T-helper 17 cell (primary cell): Measurements from ENCODE around the gene GAN. TPM values are rescaled to one million over a fixed set of nuclear protein-coding genes. Genes with fewer than 3 reads are reported as not detected.

Source experiments
- ATAC-seq: fragments of 150-1000 bp; cut with Tn5 transposase; 2 replicates; pipeline ENCODE4 v1.10.0; 2021; ENCODE audit warnings: mild to moderate bottlenecking, moderate library complexity
- DNase-seq, 3 donors: peaks; one replicate each; pipeline versions ENCODE4 v3.0.0 to v3.0.0-alpha.2; 2020 to 2021
- H3K9me3 ChIP-seq: one replicate; pipeline ENCODE4 v1.7.0; 2013; ENCODE audit warnings: low read length, mild to moderate bottlenecking; ENCODE audit not compliant: control insufficient read depth, poor library complexity, severe bottlenecking
- H3K27ac Mint-ChIP-seq: one replicate; pipeline ENCODE4 v1.8.0; 2022; ENCODE audit warnings: mild to moderate bottlenecking, moderate library complexity, mixed read lengths
- H3K27me3 Mint-ChIP-seq: one replicate; pipeline ENCODE4 v1.8.0; 2022; ENCODE audit warnings: mixed read lengths
- H3K36me3 Mint-ChIP-seq: one replicate; pipeline ENCODE4 v1.8.0; 2022; ENCODE audit warnings: low read depth, mixed read lengths
- H3K4me1 Mint-ChIP-seq: one replicate; pipeline ENCODE4 v1.8.0; 2022; ENCODE audit warnings: mild to moderate bottlenecking, mixed read lengths
- H3K4me3 Mint-ChIP-seq: one replicate; pipeline ENCODE4 v1.8.0; 2022; ENCODE audit warnings: mild to moderate bottlenecking, moderate library complexity, mixed read lengths
- total RNA-seq, 4 donors: library from RNA in 2 of 4; stranded (reverse) in 2 of 4; gene quantifications; one replicate each; pipeline ENCODE4 v1.2.3 and lab custom pipeline; 2022 to 2026

GAN gene
- total RNA-seq (1 to 10 TPM; 5.8 to 8.0 TPM), total RNA-seq (lab: John Stamatoyannopoulos, UW) (27.2 to 48.0 reads per million in 2 donors)

DNA sequence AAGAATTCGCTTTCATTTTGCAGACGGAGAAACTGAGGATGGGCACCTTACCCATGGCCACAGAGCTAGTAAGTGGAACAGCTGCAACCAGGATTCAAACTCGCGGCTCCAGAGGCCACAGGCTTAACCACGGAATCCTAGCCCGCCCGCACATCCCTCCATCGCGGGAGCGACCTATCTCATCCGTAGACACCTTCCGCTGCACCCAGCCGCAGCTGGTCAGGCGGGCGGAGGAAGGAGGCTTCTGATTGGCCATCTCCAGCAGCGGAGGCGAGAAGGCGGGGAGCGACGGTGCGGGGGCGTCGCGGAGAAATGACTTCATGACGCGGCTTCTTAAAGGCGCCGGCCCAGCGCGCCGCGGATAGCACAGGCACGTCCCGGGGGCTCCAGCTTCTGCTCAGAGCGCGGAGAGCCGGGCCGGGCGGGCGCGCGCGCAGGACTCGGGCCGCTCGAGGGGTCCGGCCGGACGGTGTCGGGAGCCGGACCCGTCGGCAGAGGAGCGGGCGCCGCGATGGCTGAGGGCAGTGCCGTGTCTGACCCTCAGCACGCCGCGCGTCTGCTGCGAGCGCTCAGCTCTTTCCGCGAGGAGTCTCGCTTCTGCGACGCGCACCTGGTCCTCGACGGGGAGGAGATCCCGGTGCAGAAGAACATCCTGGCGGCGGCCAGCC is at the start of gene GAN:
Gene GAN (plus strand): TSS at position 360 of the 668 bp plus-strand sequence. CDS start 152 bp downstream, at position 512.
- Mint-ChIP-seq H3K27ac (peak within 1 kb of the TSS; percentile 98), H3K4me1 (peaks cover 36% of the 10 kb centered on the region), H3K36me3 (no peaks in the 10 kb centered on the region), H3K4me3 (peak within 1 kb of the TSS; percentile 98), H3K27me3 (no peaks in the 10 kb centered on the region)
- ATAC-seq (peak; percentile 97), DNase-seq (peak; percentile 85 to 89 (median 86))
- H3K9me3 ChIP-seq: no peaks in the 10 kb centered on the region

DNA sequence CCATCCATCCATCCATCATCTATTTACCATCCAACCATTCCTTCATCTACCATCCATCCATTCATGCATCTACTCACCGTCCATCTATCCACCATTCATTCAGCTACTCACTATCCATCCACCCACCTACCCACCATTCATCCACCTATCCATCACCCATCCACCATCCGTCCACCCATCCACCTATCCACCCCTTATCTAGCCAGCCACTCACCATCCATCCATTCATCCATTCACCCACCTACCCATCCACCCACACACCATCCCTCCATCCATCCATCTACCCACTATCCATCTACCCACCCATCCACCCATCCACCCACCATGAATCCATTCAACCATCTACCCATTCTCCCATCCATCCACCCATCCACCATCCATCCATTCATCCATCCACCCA is 49.7 kb upstream of the GAN start:
- Mint-ChIP-seq H3K4me1 (peaks cover 3% of the 10 kb centered on the region), H3K27me3 (peaks cover 10% of the 10 kb centered on the region), H3K27ac (no peak overlapping the region), H3K36me3 (no peaks in the 10 kb centered on the region), H3K4me3 (no peak overlapping the region)
- H3K9me3 ChIP-seq: no peaks in the 10 kb centered on the region
- ATAC-seq (no peak), DNase-seq (no peak)

GRCh38 chr16:81265658-81266451 is 48.9 kb upstream of the GAN start:
- Mint-ChIP-seq H3K27ac (no peak overlapping the region), H3K36me3 (no peaks in the 10 kb centered on the region), H3K27me3 (peaks cover 8% of the 10 kb centered on the region), H3K4me1 (peaks cover 1% of the 10 kb centered on the region), H3K4me3 (no peak overlapping the region)
- ATAC-seq (no peak), DNase-seq (no peak)
- no peaks in the 10 kb centered on the region for H3K9me3 ChIP-seq

GRCh38 chr16:81266680-81267095 is 48.1 kb upstream of the GAN start:
- Mint-ChIP-seq H3K27me3 (peaks cover 13% of the 10 kb centered on the region), H3K27ac (no peak overlapping the region)
- no peak for ATAC-seq

GRCh38 chr16:81268509-81268908 is 46.3 kb upstream of the GAN start:
- Mint-ChIP-seq H3K27me3 (peaks cover 25% of the 10 kb centered on the region), H3K36me3 (peaks cover 2% of the 10 kb centered on the region), H3K27ac (no peak overlapping the region), H3K4me1 (no peaks in the 10 kb centered on the region), H3K4me3 (no peak overlapping the region)
- no peaks in the 10 kb centered on the region for H3K9me3 ChIP-seq
- no peak for ATAC-seq
- DNase-seq: no peak

More at GRCh38 chr16:81266680-81267095, 48.1 kb upstream of the GAN start:
- H3K36me3 Mint-ChIP-seq: peaks cover 2% of the 10 kb centered on the region
- DNase-seq: no peak
- H3K4me1 Mint-ChIP-seq: no peaks in the 10 kb centered on the region
- H3K9me3 ChIP-seq: no peaks in the 10 kb centered on the region
- H3K4me3 Mint-ChIP-seq: no peak overlapping the region

DNA sequence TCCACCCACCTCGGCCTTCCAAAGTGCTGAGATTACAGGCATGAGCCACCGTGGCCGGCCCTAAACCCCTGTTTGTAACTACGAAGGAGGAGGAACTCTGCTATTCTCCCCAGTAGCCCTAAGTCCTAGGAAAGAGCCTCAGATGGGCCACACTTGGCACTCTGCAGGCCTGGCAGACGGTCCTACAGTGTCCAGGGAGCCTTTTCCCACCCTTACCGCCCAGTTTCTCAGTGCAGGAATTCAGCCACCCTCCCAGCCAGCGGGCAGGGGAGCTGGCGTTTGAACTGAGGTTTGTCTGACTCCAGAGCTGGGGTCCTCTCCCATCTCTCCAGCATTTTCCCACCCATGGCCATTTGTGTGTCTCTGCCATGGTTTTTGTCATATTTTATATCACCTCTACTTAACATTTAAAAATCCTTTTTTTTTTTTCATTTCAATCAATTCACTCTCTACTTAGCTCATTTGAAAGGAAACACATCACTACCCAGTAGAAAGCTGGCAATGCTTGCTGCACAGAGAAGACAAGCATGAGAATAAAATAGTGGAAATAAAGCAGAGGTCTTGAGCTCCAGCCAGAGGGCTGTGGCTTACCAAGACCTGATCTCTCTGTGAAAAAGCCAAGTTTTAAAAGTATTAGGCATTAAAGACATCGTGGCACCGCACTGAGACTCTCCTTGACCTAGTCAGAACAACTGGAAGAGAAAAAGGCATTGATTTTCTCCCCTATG is 41.4 kb upstream of the GAN start:
- Mint-ChIP-seq H3K27ac (no peak overlapping the region), H3K4me1 (no peaks in the 10 kb centered on the region), H3K4me3 (no peak overlapping the region), H3K27me3 (peaks cover 30% of the 10 kb centered on the region), H3K36me3 (peaks cover 2% of the 10 kb centered on the region)
- no peak for DNase-seq
- no peaks in the 10 kb centered on the region for H3K9me3 ChIP-seq
- ATAC-seq: no peak

GRCh38 chr16:81275064-81275532 is 39.7 kb upstream of the GAN start:
- Mint-ChIP-seq H3K27ac (no peak overlapping the region), H3K4me3 (no peak overlapping the region), H3K4me1 (no peaks in the 10 kb centered on the region), H3K36me3 (peaks cover 2% of the 10 kb centered on the region), H3K27me3 (peaks cover 30% of the 10 kb centered on the region)
- ATAC-seq: no peak
- DNase-seq: no peak
- no peaks in the 10 kb centered on the region for H3K9me3 ChIP-seq

DNA sequence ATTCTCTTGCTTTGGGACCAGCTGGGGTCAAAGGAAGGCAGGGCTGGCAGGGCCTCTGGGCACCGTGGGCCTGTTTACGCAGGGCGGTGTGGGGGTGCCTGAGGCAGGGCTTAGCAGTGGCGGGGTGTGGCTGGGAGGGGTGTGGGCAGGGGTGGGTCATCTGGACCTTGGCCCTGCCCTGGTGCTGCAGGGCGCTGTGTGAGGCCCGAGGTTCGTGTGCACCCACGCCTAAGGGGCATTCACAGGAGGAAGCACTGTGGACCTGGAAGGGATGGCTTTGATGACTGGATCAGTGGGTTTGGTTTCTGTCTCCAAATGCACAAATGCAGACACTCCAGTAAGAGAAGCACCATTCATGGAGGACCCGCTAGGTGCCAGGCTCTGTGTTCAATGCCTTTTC is 39.0 kb upstream of the GAN start:
- no peak for ATAC-seq
- Mint-ChIP-seq H3K4me3 (no peak overlapping the region), H3K36me3 (peaks cover 2% of the 10 kb centered on the region), H3K27me3 (peaks cover 30% of the 10 kb centered on the region), H3K4me1 (no peaks in the 10 kb centered on the region), H3K27ac (no peak overlapping the region)
- no peak for DNase-seq
- no peaks in the 10 kb centered on the region for H3K9me3 ChIP-seq

DNA sequence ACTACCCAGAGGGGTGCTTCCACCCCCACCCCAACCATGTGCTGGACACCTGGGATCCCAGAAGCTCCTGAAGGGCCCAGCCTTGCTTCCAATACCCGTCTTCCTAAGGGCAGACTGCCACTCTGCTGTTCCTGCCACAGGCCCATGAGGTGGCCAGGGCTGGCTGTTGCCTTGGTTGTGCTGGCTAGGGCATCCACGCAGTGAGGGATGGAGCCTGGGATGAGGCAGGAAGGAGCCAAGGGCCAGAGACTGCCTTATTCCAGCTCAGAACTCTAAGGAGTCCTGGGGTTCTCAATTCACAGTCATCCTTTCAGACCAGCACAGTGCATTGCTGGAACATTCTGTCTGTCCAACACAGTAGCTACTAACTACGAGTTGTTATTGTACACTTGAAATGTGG is 38.4 kb upstream of the GAN start:
- ATAC-seq (no peak), DNase-seq (no peak)
- Mint-ChIP-seq H3K4me1 (no peaks in the 10 kb centered on the region), H3K27me3 (peaks cover 28% of the 10 kb centered on the region), H3K27ac (no peak overlapping the region), H3K36me3 (peaks cover 2% of the 10 kb centered on the region), H3K4me3 (no peak overlapping the region)
- no peaks in the 10 kb centered on the region for H3K9me3 ChIP-seq

DNA sequence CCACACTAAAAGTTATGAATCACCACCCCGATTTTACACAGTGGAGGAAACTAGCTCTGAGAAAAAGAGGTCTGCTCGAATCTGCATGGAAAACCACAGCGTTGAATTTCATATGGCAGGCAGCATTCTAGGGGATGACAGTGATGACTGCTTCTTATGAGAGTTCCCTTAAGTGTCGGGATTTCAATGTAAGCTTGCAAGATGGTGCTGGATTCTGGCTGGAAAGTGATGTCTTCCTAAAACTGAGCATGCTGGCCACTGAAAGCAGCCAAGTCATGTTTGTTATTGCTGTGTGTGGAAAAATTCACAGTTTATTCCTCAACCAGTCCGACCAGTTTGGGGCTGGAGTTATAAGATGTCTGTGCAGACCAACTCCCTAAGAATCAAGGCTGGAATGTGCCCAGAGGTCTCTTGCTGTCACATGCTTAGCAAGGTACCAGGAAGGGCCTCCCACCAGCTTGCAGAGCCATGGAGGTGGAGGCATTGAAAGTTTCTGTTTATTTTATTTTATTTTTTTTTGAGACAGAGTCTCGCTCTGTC is 37.2 kb upstream of the GAN start:
- no peak overlapping the region for H3K4me3 Mint-ChIP-seq
- H3K36me3 Mint-ChIP-seq: no peaks in the 10 kb centered on the region
- no peaks in the 10 kb centered on the region for H3K4me1 Mint-ChIP-seq
- peaks cover 16% of the 10 kb centered on the region for H3K27me3 Mint-ChIP-seq
- ATAC-seq (no peak), DNase-seq (no peak)
- H3K9me3 ChIP-seq: no peaks in the 10 kb centered on the region
- H3K27ac Mint-ChIP-seq: no peak overlapping the region

DNA sequence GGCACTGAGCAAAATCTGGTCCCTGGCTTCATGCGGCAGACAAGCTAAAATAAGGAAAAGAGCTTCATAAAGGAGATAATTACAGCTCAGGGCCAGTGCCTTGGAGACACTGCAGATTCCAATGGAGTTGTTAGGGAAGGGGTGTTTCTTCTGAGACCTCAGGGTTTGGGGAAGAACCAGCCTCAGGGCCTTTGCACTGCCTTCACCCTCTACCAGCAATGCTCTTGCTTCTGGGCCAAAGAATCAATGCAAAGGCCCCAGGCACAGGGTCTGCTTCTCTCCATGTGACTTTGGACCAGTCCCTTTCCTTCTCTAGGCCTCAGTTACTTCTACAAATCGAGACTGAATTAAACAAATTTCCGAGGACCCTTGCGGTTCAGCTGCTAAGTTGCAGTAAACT is 36.2 kb upstream of the GAN start:
- H3K36me3 Mint-ChIP-seq: no peaks in the 10 kb centered on the region

DNA sequence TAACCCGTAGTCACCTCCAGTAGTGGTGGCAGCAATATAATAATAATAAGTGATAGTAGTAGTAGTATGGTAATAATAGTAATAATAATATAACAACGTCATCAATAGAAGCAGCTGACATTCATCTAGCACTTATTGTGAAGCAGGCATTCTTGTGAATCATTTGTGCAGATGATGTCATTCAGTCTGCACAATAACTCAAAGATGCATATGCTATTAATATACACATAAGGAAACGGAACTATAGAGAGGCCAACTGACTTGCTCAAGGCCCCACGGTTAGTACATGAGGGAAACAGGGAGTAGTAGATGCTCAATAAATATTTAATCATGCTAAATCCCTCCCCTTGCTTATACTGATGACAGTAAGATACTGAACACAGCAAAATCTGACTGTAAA is 35.4 kb upstream of the GAN start:
- H3K9me3 ChIP-seq: no peaks in the 10 kb centered on the region
- Mint-ChIP-seq H3K4me3 (no peak overlapping the region), H3K27ac (no peak overlapping the region), H3K27me3 (peaks cover 11% of the 10 kb centered on the region), H3K36me3 (no peaks in the 10 kb centered on the region), H3K4me1 (no peaks in the 10 kb centered on the region)
- DNase-seq (no peak), ATAC-seq (no peak)

More for the DNA sequence above, 36.2 kb upstream of the GAN start:
- H3K9me3 ChIP-seq: no peaks in the 10 kb centered on the region
- ATAC-seq (no peak), DNase-seq (no peak)
- H3K27me3 Mint-ChIP-seq: peaks cover 13% of the 10 kb centered on the region
- no peak overlapping the region for H3K27ac Mint-ChIP-seq
- H3K4me1 Mint-ChIP-seq: no peaks in the 10 kb centered on the region
- H3K4me3 Mint-ChIP-seq: no peak overlapping the region

DNA sequence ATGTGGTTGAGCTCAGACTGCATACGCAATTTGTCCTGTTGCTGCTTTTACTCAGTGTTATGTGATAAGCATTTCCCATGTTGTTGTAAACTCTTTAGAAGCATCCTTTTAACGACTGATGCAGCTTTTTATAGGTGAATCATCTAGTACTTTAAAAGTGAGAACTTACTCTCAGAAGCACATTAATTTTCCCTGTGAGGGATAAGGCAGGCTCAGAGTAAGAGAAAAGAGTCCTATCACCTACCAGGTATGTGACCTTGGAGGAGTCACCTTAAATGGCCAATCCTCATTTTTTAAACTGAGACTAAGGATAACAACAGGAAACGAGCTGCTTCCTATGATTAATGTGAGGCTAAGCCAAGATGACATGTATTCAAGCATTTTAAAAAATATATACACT is 34.4 kb upstream of the GAN start:
- Mint-ChIP-seq H3K4me1 (no peaks in the 10 kb centered on the region), H3K36me3 (no peaks in the 10 kb centered on the region), H3K27ac (no peak overlapping the region), H3K4me3 (no peak overlapping the region), H3K27me3 (peaks cover 9% of the 10 kb centered on the region)
- H3K9me3 ChIP-seq: no peaks in the 10 kb centered on the region
- no peak for DNase-seq
- no peak for ATAC-seq
